ENCODE results near the gene BMP7. TPM values are rescaled to one million over a fixed set of nuclear protein-coding genes. Genes with fewer than 3 reads are reported as not detected.

Gene BMP7
- total and polyA plus RNA-seq, 9 of the 15 experiments (the other 6 are each of a cell fraction or from before 2014, with no cell fraction given): 0.18 TPM; not detected in 8

DNA sequence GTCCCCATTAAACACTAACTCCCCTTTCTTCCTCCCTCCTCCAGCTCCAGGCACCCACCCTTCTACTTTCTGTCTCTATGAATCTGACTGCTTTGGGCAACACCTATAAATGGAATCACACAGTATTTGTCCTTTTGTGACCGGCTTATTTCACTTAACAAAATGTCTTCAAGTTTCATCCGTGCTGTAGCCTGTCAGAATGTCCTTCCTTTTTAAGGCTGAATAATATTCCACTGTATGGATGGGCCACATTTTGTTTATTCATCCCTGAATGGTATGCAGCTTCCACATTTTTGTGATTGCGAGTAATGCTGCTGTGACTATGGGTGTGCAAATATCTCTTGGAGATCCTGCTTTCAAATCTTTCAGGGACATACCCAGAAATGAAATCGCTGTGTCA, 28.4 kb downstream of the BMP7 start:
- H3K9me1 ChIP-seq (ENCODE audit: control insufficient read depth, insufficient read depth, low read length): no peaks in the 10 kb centered on the region
- no TSS peak for BruUV-seq (replicated peaks)
- no peak overlapping the region for H3K9ac ChIP-seq (ENCODE audit: insufficient read depth in 1 of 2, low read depth in 2 of 2, low read length in 2 of 2)
- H3K79me2 ChIP-seq (ENCODE audit: control insufficient read depth, insufficient read depth, low read length): no peaks in the 10 kb centered on the region
- intact Hi-C loops (cut with micrococcal nuclease) (no loop called here), in situ Hi-C loops (cut with MboI) (no loop called here)
- ChIA-PET POLR2A (interaction anchor here (0.7 kb wide), 1 partner anchor 10 kb away, joined by 4 read pairs; no protein-coding TSS in a partner anchor), CTCF (ENCODE audit: low intra/inter-chr PET ratio) (no interaction called here)
- H2AFZ ChIP-seq (ENCODE audit: low read depth, low read length): no peak overlapping the region
- peaks cover 0 to 34% of the 10 kb centered on the region in 2 experiments; a peak in 3 of 5 replicates for H3K27me3 ChIP-seq (ENCODE audit: control insufficient read depth in 2 of 2, insufficient read depth in 2 of 2, low read length in 2 of 2)
- no peak overlapping the region for H3K4me3 ChIP-seq
- H3K4me2 ChIP-seq (ENCODE audit: insufficient read depth, low read length): no peak overlapping the region
- WGBS (ENCODE audit: insufficient coverage, low coverage, missing lambda C conversion rate): 0% methylated on average over 4 of the region's 4 CpGs
- DNase-seq (ENCODE audit: extremely low read depth in 1 of 4, low spot score in 3 of 4): no peak
- H3K27ac ChIP-seq (ENCODE audit: extremely low read depth, low read depth, low read length): no peak overlapping the region
- no peaks in the 10 kb centered on the region for H3K9me3 ChIP-seq (replicated peaks; ENCODE audit: control insufficient read depth, insufficient read depth, low read depth, low read length)
- H4K20me1 ChIP-seq (replicated peaks; ENCODE audit: control insufficient read depth, insufficient read depth, low read length): no peaks in the 10 kb centered on the region
- H3K4me1 ChIP-seq (replicated peaks in 1 of 2; ENCODE audit: control insufficient read depth in 2 of 2, insufficient read depth in 2 of 2, low read length in 2 of 2): no peaks in the 10 kb centered on the region
- no peaks in the 10 kb centered on the region for H3K36me3 ChIP-seq (ENCODE audit: control insufficient read depth, insufficient read depth, low read length)
- no peak for ATAC-seq
- no peak for FAIRE-seq
- TF ChIP-seq MCM2 (IDR thresholded peaks at IDR 0.05; ENCODE audit: low read depth) (no peak), ZBTB11 (CRISPR knock-in tag; IDR thresholded peaks at IDR 0.05) (peak in 1 of 3 experiments; percentile 89; a peak in 2 of 6 replicates), NFIC (IDR thresholded peaks at IDR 0.05) (no peak)

Data from K562 (cell line).